Aortic smooth muscle cell (primary cell): ENCODE measurements around the gene TMEM176B. TPM values are rescaled to one million over a fixed set of nuclear protein-coding genes. Genes with fewer than 3 reads are reported as not detected.

Experiments
- total RNA-seq: library from RNA; depleted of rRNA; stranded (reverse); fragments of >200 nt; gene quantifications from 2 replicates; pipeline ENCODE4 v1.2.3, GENCODE V29; 2014

TMEM176B gene
- 0.13 TPM in 1 of 2 replicates, not detected in the other for total RNA-seq

GRCh38 chr7:150799741-150800580 lies at the start of gene TMEM176B:
Gene TMEM176B, minus strand, starts transcription at chr7:150800364. Its CDS starts 3,795 bp downstream, at chr7:150796569.

DNA sequence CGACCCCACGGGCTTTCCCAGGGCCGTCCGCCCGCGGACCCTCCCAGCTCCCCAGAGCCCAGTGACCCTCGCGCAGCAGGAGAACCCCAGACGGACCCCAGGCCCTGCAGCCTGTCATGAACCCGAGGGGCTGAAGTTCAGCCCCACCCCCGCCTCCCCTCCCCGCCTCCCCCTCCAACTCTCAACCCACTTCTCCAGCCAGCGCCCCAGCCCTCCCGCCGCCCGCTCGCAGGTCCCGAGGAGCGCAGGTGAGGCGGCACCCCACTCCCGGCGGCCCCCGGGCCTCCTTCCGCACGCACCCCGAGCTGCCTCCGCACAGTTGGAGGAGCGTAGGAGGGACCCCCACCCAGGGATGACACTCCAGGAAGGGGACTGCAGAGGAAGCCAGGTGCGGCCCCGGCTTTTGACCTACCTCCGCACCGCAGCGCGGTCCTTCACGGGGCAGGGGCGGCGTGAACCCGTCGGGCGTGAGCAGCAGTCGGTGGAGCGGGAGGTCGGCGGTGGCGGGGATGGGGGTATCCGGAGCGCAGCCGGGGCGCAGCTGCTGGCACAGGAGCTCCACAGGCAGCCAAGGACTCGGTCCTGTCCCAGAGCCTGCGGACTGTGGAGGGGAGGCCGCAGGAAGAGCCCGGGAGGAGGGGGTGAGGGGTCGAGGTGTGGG lies 547 bp upstream of the TMEM176B start, which contains the start of gene TMEM176A:
Gene TMEM176A (plus strand): TSS at position 189 of the 661 bp plus-strand sequence. CDS start 782 bp downstream, outside the sequence.

Other genes starting within 250 kb of the TMEM176B start
- 0.13 and 0.81 TPM in 2 replicates for gene GIMAP4, start 233.0 kb downstream of the TMEM176B start, total RNA-seq
- 1.7 and 5.4 TPM in 2 replicates for gene GIMAP6, start 168.0 kb downstream of the TMEM176B start, total RNA-seq
- gene GIMAP2, start 114.7 kb downstream of the TMEM176B start, total RNA-seq, result 0.68 and 1.6 TPM in 2 replicates
- gene GIMAP1, start 83.8 kb downstream of the TMEM176B start, total RNA-seq, result 0.25 and 0.26 TPM in 2 replicates
- 0.12 and 0.26 TPM in 2 replicates for gene GIMAP5, start 62.9 kb downstream of the TMEM176B start, total RNA-seq
- gene TMEM176A, start 405 bp upstream of the TMEM176B start, total RNA-seq, result not detected in 2 replicates
- not detected in 2 replicates for gene AOC1, start 52.2 kb upstream of the TMEM176B start, total RNA-seq
- under 0.01 TPM in 1 of 2 replicates, not detected in the other for gene KCNH2, start 178.0 kb upstream of the TMEM176B start, total RNA-seq
- 1.7 and 3.7 TPM in 2 replicates for gene NOS3, start 190.7 kb upstream of the TMEM176B start, total RNA-seq
- gene ATG9B, start 224.1 kb upstream of the TMEM176B start, total RNA-seq, result 0.06 TPM in 1 of 2 replicates, not detected in the other
- 19.0 and 25.9 TPM in 2 replicates for gene ABCB8, start 228.1 kb upstream of the TMEM176B start, total RNA-seq
- gene ASIC3, start 248.2 kb upstream of the TMEM176B start, total RNA-seq, result 0.06 TPM in 1 of 2 replicates, not detected in the other